Activated T-helper 17 cell treated with anti-CD3 and anti-CD28 coated beads, Interleukin-2, amount 50 U/mL, for 72 hours (primary cell): ENCODE measurements around the gene YBEY. TPM values are rescaled to one million over a fixed set of nuclear protein-coding genes. Genes with fewer than 3 reads are reported as not detected.
"Not testable (repeated sequence)": the region's sequence is repeated elsewhere in the genome, so short reads cannot be mapped to it uniquely, and the experiment has no call there.

Experiments
- ATAC-seq: fragments of 150-1000 bp; cut with Tn5 transposase; replicated peaks from 2 replicates; pipeline ENCODE4 v1.10.0; 2021; ENCODE audit warnings: mild to moderate bottlenecking, moderate library complexity
- H3K27ac Mint-ChIP-seq: one replicate; pipeline ENCODE4 v1.8.0; 2022; ENCODE audit warnings: mixed read lengths
- H3K27me3 Mint-ChIP-seq: one replicate; pipeline ENCODE4 v1.8.0; 2022; ENCODE audit warnings: mixed read lengths
- H3K36me3 Mint-ChIP-seq: one replicate; pipeline ENCODE4 v1.8.0; 2022; ENCODE audit warnings: low read depth, mild to moderate bottlenecking, mixed read lengths
- H3K4me1 Mint-ChIP-seq: one replicate; pipeline ENCODE4 v1.8.0; 2022; ENCODE audit warnings: mixed read lengths
- H3K4me3 Mint-ChIP-seq: one replicate; pipeline ENCODE4 v1.8.0; 2022; ENCODE audit warnings: mild to moderate bottlenecking, mixed read lengths
- H3K9me3 Mint-ChIP-seq: one replicate; pipeline ENCODE4 v1.8.0; 2022; ENCODE audit warnings: mixed read lengths
- total RNA-seq, 2 donors: library from RNA; stranded (reverse); gene quantifications; one replicate each; pipeline ENCODE4 v1.2.3, GENCODE V29; 2022

The YBEY gene
- total RNA-seq: 10 to 100 TPM in 1 of 2 donors, 1 to 10 TPM in 1; 7.0 to 14.8 TPM

GRCh38 chr21:46285761-46286647 is at the start of gene YBEY:
Gene YBEY (plus strand): TSS chr21:46286342. CDS start chr21:46286914, 572 bp downstream.
- H3K36me3 Mint-ChIP-seq: peaks cover 58% of the 10 kb centered on the region

GRCh38 chr21:46237474-46237873 is 48.7 kb upstream of the YBEY start:
- Mint-ChIP-seq H3K27ac (no peak overlapping the region), H3K27me3 (no peaks in the 10 kb centered on the region)
- no peak for ATAC-seq

More at GRCh38 chr21:46285761-46286647, at the start of gene YBEY:
- ATAC-seq: peak; percentile 92
- peak within 1 kb of the TSS; percentile 97 for H3K27ac Mint-ChIP-seq
- peaks cover 23% of the 10 kb centered on the region for H3K4me1 Mint-ChIP-seq
- no peaks in the 10 kb centered on the region for H3K27me3 Mint-ChIP-seq
- no peaks in the 10 kb centered on the region for H3K9me3 Mint-ChIP-seq
- peak within 1 kb of the TSS; percentile 92 for H3K4me3 Mint-ChIP-seq

GRCh38 chr21:46239817-46240325 is 46.3 kb upstream of the YBEY start:
- no peak for ATAC-seq
- H3K36me3 Mint-ChIP-seq: peaks cover 96% of the 10 kb centered on the region
- H3K4me1 Mint-ChIP-seq: no peaks in the 10 kb centered on the region
- no peak overlapping the region for H3K27ac Mint-ChIP-seq
- no peak overlapping the region for H3K4me3 Mint-ChIP-seq
- no peaks in the 10 kb centered on the region for H3K27me3 Mint-ChIP-seq
- no peaks in the 10 kb centered on the region for H3K9me3 Mint-ChIP-seq

More at GRCh38 chr21:46237474-46237873, 48.7 kb upstream of the YBEY start:
- Mint-ChIP-seq H3K4me1 (peaks cover 5% of the 10 kb centered on the region), H3K36me3 (peaks cover 96% of the 10 kb centered on the region), H3K4me3 (no peak overlapping the region), H3K9me3 (no peaks in the 10 kb centered on the region)

- H3K36me3 Mint-ChIP-seq: peaks cover 96% of the 10 kb centered on the region
- not testable (repeated sequence) for H3K9me3 Mint-ChIP-seq, H3K4me3 Mint-ChIP-seq, ATAC-seq, H3K27me3 Mint-ChIP-seq, H3K4me1 Mint-ChIP-seq
- H3K27ac Mint-ChIP-seq: peak overlapping the region; percentile 59
Observed at GRCh38 chr21:46241577-46241976, 44.6 kb upstream of the YBEY start.

- H3K27me3 Mint-ChIP-seq: no peaks in the 10 kb centered on the region
- peak overlapping the region; percentile 58 for H3K27ac Mint-ChIP-seq
- H3K36me3 Mint-ChIP-seq: peaks cover 94% of the 10 kb centered on the region
- no peak for ATAC-seq
- H3K9me3 Mint-ChIP-seq: no peaks in the 10 kb centered on the region
- H3K4me1 Mint-ChIP-seq: no peaks in the 10 kb centered on the region
- H3K4me3 Mint-ChIP-seq: no peak overlapping the region
Observed at GRCh38 chr21:46243325-46243724, 42.8 kb upstream of the YBEY start.

- peak; percentile 40 for ATAC-seq
- Mint-ChIP-seq H3K36me3 (peaks cover 94% of the 10 kb centered on the region), H3K27ac (no peak overlapping the region), H3K4me1 (no peaks in the 10 kb centered on the region), H3K27me3 (no peaks in the 10 kb centered on the region), H3K9me3 (no peaks in the 10 kb centered on the region), H3K4me3 (no peak overlapping the region)
Observed at GRCh38 chr21:46243960-46244361, 42.2 kb upstream of the YBEY start.

- H3K27ac Mint-ChIP-seq: no peak overlapping the region
- H3K36me3 Mint-ChIP-seq: peaks cover 94% of the 10 kb centered on the region
- no peaks in the 10 kb centered on the region for H3K9me3 Mint-ChIP-seq
- ATAC-seq: no peak
- H3K27me3 Mint-ChIP-seq: no peaks in the 10 kb centered on the region
- H3K4me3 Mint-ChIP-seq: no peak overlapping the region
- H3K4me1 Mint-ChIP-seq: no peaks in the 10 kb centered on the region
Observed at GRCh38 chr21:46244602-46245001, 41.5 kb upstream of the YBEY start.

GRCh38 chr21:46245213-46245915 is 40.8 kb upstream of the YBEY start:
- Mint-ChIP-seq H3K27me3 (no peaks in the 10 kb centered on the region), H3K36me3 (peaks cover 94% of the 10 kb centered on the region), H3K9me3 (no peaks in the 10 kb centered on the region), H3K4me3 (no peak overlapping the region), H3K27ac (no peak overlapping the region), H3K4me1 (no peaks in the 10 kb centered on the region)
- ATAC-seq: no peak

GRCh38 chr21:46246345-46246744 is 39.8 kb upstream of the YBEY start:
- no peak for ATAC-seq
- H3K4me1 Mint-ChIP-seq: no peaks in the 10 kb centered on the region
- H3K4me3 Mint-ChIP-seq: no peak overlapping the region
- H3K27me3 Mint-ChIP-seq: no peaks in the 10 kb centered on the region
- H3K36me3 Mint-ChIP-seq: peaks cover 94% of the 10 kb centered on the region
- no peaks in the 10 kb centered on the region for H3K9me3 Mint-ChIP-seq
- H3K27ac Mint-ChIP-seq: peak overlapping the region; percentile 78

- Mint-ChIP-seq H3K27ac (peak overlapping the region; percentile 56), H3K4me1 (no peaks in the 10 kb centered on the region), H3K4me3 (no peak overlapping the region), H3K9me3 (no peaks in the 10 kb centered on the region), H3K36me3 (peaks cover 94% of the 10 kb centered on the region), H3K27me3 (no peaks in the 10 kb centered on the region)
- no peak for ATAC-seq
Observed at GRCh38 chr21:46247699-46248421, 38.3 kb upstream of the YBEY start.

- Mint-ChIP-seq H3K4me1 (peaks cover under 1% of the 10 kb centered on the region), H3K27me3 (no peaks in the 10 kb centered on the region), H3K9me3 (no peaks in the 10 kb centered on the region), H3K4me3 (no peak overlapping the region), H3K27ac (peak overlapping the region; percentile 56), H3K36me3 (peaks cover 94% of the 10 kb centered on the region)
- ATAC-seq: no peak
Observed at GRCh38 chr21:46248422-46248782, 37.7 kb upstream of the YBEY start.

GRCh38 chr21:46248827-46249226 is 37.3 kb upstream of the YBEY start:
- Mint-ChIP-seq H3K4me3 (no peak overlapping the region), H3K27ac (peak overlapping the region; percentile 56), H3K27me3 (no peaks in the 10 kb centered on the region), H3K4me1 (peaks cover 5% of the 10 kb centered on the region), H3K36me3 (peaks cover 94% of the 10 kb centered on the region), H3K9me3 (no peaks in the 10 kb centered on the region)
- no peak for ATAC-seq

- no peaks in the 10 kb centered on the region for H3K9me3 Mint-ChIP-seq
- peaks cover 94% of the 10 kb centered on the region for H3K36me3 Mint-ChIP-seq
- H3K27me3 Mint-ChIP-seq: no peaks in the 10 kb centered on the region
- ATAC-seq: no peak
- peaks cover 19% of the 10 kb centered on the region for H3K4me1 Mint-ChIP-seq
- peak overlapping the region; percentile 68 for H3K27ac Mint-ChIP-seq
- H3K4me3 Mint-ChIP-seq: no peak overlapping the region
Observed at GRCh38 chr21:46250146-46250725, 35.9 kb upstream of the YBEY start.

GRCh38 chr21:46252840-46253239 is 33.3 kb upstream of the YBEY start:
- no peaks in the 10 kb centered on the region for H3K9me3 Mint-ChIP-seq

More at GRCh38 chr21:46252840-46253239, 33.3 kb upstream of the YBEY start:
- Mint-ChIP-seq H3K27me3 (no peaks in the 10 kb centered on the region), H3K27ac (no peak overlapping the region), H3K4me1 (peaks cover 20% of the 10 kb centered on the region), H3K4me3 (no peak overlapping the region), H3K36me3 (peaks cover 100% of the 10 kb centered on the region)
- no peak for ATAC-seq
